Neuronal stem cell (in vitro differentiated cells): ENCODE data around the gene SLC6A11.

Experiments
- DNase-seq: peaks from one replicate; pipeline ENCODE4 v3.0.0-alpha.2; 2013; ENCODE audit warnings: low spot score
- H2AFZ ChIP-seq: one replicate; pipeline ENCODE4 v1.6.1; 2013; ENCODE audit warnings: mild to moderate bottlenecking, low read length, inconsistent platforms
- H2AK5ac ChIP-seq: 2 replicates; pipeline ENCODE4 v1.6.1; 2013; ENCODE audit warnings: low read depth, mild to moderate bottlenecking, inconsistent platforms, low read length, moderate library complexity, mixed read lengths
- H2BK120ac ChIP-seq: 2 replicates; pipeline ENCODE4 v1.6.1; 2013; ENCODE audit warnings: low read depth, mild to moderate bottlenecking, inconsistent platforms, low read length, moderate library complexity, mixed read lengths
- H2BK12ac ChIP-seq: one replicate; pipeline ENCODE4 v1.6.1; 2013; ENCODE audit warnings: low read length, inconsistent platforms
- H2BK15ac ChIP-seq: 2 replicates; pipeline ENCODE4 v1.6.1; 2013; ENCODE audit warnings: mild to moderate bottlenecking, low read length, inconsistent platforms, mixed read lengths
- H2BK5ac ChIP-seq: one replicate; pipeline ENCODE4 v1.6.1; 2013; ENCODE audit warnings: inconsistent platforms, mild to moderate bottlenecking, low read length, moderate library complexity
- H3K14ac ChIP-seq: one replicate; pipeline ENCODE4 v1.6.1; 2013; ENCODE audit warnings: low read length, inconsistent platforms
- H3K18ac ChIP-seq: 2 replicates; pipeline ENCODE4 v1.6.1; 2013; ENCODE audit warnings: low read length, inconsistent platforms
- H3K23ac ChIP-seq: 2 replicates; pipeline ENCODE4 v1.6.1; 2013; ENCODE audit warnings: low read depth, mild to moderate bottlenecking, mixed read lengths, low read length, inconsistent platforms; ENCODE audit not compliant: poor library complexity
- H3K27ac ChIP-seq: replicated peaks from 3 replicates; pipeline ENCODE4 v1.5.1; 2013; ENCODE audit warnings: low read length, inconsistent platforms
- H3K27me3 ChIP-seq, 3 experiments: 2 replicates each; pipeline ENCODE4 v1.6.1; 2013; ENCODE audit warnings: low read length in 3 of 3, mild to moderate bottlenecking in 2 of 3, inconsistent platforms in 1 of 3, low read depth in 1 of 3, mixed read lengths in 1 of 3, moderate library complexity in 1 of 3; ENCODE audit not compliant: control insufficient read depth in 3 of 3, insufficient read depth in 3 of 3
- H3K36me3 ChIP-seq, 2 donors: replicated peaks in 1 of 2; 2 replicates each; pipeline ENCODE4 v1.6.1; 2013; ENCODE audit warnings: low read length in 2 of 2; ENCODE audit not compliant: control insufficient read depth in 2 of 2, insufficient read depth in 2 of 2
- H3K4ac ChIP-seq: 2 replicates; pipeline ENCODE4 v1.6.1; 2013; ENCODE audit warnings: inconsistent platforms, mild to moderate bottlenecking, low read length, moderate library complexity
- H3K4me1 ChIP-seq, 2 donors: 1 replicate in 1 of 2; 2 replicates in 1 of 2; pipeline ENCODE4 v1.6.1; 2013; ENCODE audit warnings: low read length in 2 of 2, low read depth in 1 of 2; ENCODE audit not compliant: control insufficient read depth in 2 of 2, insufficient read depth in 1 of 2
- H3K4me2 ChIP-seq: one replicate; pipeline ENCODE4 v1.6.1; 2013; ENCODE audit warnings: mild to moderate bottlenecking, low read length, inconsistent platforms; ENCODE audit not compliant: insufficient read depth, poor library complexity, severe bottlenecking
- H3K4me3 ChIP-seq, 2 donors: 2 replicates each; pipeline ENCODE4 v1.5.1; 2013; ENCODE audit warnings: low read length in 2 of 2, mild to moderate bottlenecking in 2 of 2, inconsistent platforms in 1 of 2, moderate library complexity in 1 of 2
- H3K79me1 ChIP-seq: one replicate; pipeline ENCODE4 v1.6.1; 2013; ENCODE audit warnings: low read depth, mild to moderate bottlenecking, inconsistent platforms, low read length, moderate library complexity
- H3K9ac ChIP-seq: one replicate; pipeline ENCODE4 v1.6.1; 2013; ENCODE audit warnings: mild to moderate bottlenecking, low read depth, low read length, inconsistent platforms; ENCODE audit not compliant: poor library complexity
- H3K9me3 ChIP-seq, 2 donors: replicated peaks in 1 of 2; 2 replicates each; pipeline versions ENCODE3 to v1.6.1; 2013; ENCODE audit warnings: low read length in 2 of 2, mild to moderate bottlenecking in 2 of 2, inconsistent platforms in 1 of 2, low read depth in 1 of 2, mixed read lengths in 1 of 2, moderate library complexity in 1 of 2; ENCODE audit not compliant: control insufficient read depth in 2 of 2, insufficient read depth in 1 of 2
- H4K8ac ChIP-seq: one replicate; pipeline ENCODE4 v1.6.1; 2013; ENCODE audit warnings: low read depth, mild to moderate bottlenecking, inconsistent platforms, low read length, moderate library complexity
- H4K91ac ChIP-seq: one replicate; pipeline ENCODE4 v1.6.1; 2013; ENCODE audit warnings: low read length, low read depth, mild to moderate bottlenecking, inconsistent platforms; ENCODE audit not compliant: poor library complexity
- WGBS, 2 donors: extraction: QIAGEN DNeasy Blood & Tissue Kit; methylation state at CpG; one replicate each; pipeline ENCODE4 v1.1.7; 2013; ENCODE audit warnings: missing lambda C conversion rate in 2 of 2, mixed read lengths in 1 of 2; ENCODE audit not compliant: insufficient read length in 2 of 2, insufficient replicate concordance in 1 of 2; ENCODE audit errors: extremely low coverage in 2 of 2; 5-methylcytosine and 5-hydroxymethylcytosine counted together

Gene SLC6A11

GRCh38 chr3:10808130-10808735, 7.8 kb upstream of the SLC6A11 start:
- no peak overlapping the region for H3K14ac ChIP-seq
- H4K8ac ChIP-seq = no peak overlapping the region
- no peak overlapping the region for H2BK120ac ChIP-seq
- no peak overlapping the region for H2BK15ac ChIP-seq
- no peak overlapping the region for H2AK5ac ChIP-seq
- H3K23ac ChIP-seq = no peak overlapping the region
- H4K91ac ChIP-seq = no peak overlapping the region
- H3K4me2 ChIP-seq = no peak overlapping the region
- no peaks in the 10 kb centered on the region for H3K9me3 ChIP-seq
- H3K27me3 ChIP-seq = no peaks in the 10 kb centered on the region
- H3K4ac ChIP-seq = no peak overlapping the region
- H3K4me3 ChIP-seq = no peak overlapping the region
- no peak overlapping the region for H2AFZ ChIP-seq
- no peak overlapping the region for H2BK5ac ChIP-seq
- DNase-seq = no peak
- H3K18ac ChIP-seq = no peak overlapping the region
- WGBS, 2 donors = no CpG with 5 or more reads among the region's 1 CpG
- H3K79me1 ChIP-seq = no peaks in the 10 kb centered on the region
- no peaks in the 10 kb centered on the region for H3K36me3 ChIP-seq
- H3K4me1 ChIP-seq = no peaks in the 10 kb centered on the region
- no peak overlapping the region for H3K27ac ChIP-seq
- H2BK12ac ChIP-seq = no peak overlapping the region
- no peak overlapping the region for H3K9ac ChIP-seq

DNA sequence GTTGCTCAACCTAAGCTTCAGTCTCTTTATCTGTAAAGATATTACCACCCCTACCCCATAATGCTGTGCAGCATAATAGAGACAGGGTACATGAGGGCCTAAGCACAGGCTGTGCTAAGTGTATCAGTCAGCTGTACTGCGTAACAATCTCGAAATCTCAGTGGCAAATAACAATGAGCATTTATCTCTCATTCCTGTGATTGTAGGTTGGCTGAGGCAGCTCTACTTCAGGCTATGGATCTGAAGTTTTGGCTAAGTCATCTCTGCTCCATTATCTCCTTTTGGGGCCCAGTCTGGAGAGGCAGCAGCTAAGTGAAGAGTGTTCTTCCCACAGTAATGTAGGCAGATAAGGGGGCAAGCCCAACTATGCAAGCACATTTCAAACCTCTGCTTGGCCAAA, 7.1 kb upstream of the SLC6A11 start:
- Histone ChIP-seq H4K8ac (no peak overlapping the region), H3K27me3 (no peaks in the 10 kb centered on the region), H3K9me3 (no peaks in the 10 kb centered on the region), H3K4me3 (no peak overlapping the region), H4K91ac (no peak overlapping the region), H2BK5ac (no peak overlapping the region), H2AK5ac (no peak overlapping the region), H2AFZ (no peak overlapping the region), H3K14ac (no peak overlapping the region), H3K18ac (no peak overlapping the region), H3K4me1 (no peaks in the 10 kb centered on the region), H3K79me1 (no peaks in the 10 kb centered on the region), H3K36me3 (no peaks in the 10 kb centered on the region), H2BK120ac (no peak overlapping the region), H3K9ac (no peak overlapping the region), H3K23ac (no peak overlapping the region), H2BK15ac (no peak overlapping the region), H3K4me2 (no peak overlapping the region), H3K4ac (no peak overlapping the region), H2BK12ac (no peak overlapping the region), H3K27ac (no peak overlapping the region)
- DNase-seq = no peak
- WGBS, 2 donors = no CpG with 5 or more reads among the region's 2 CpGs

GRCh38 chr3:10810376-10810775, 5.7 kb upstream of the SLC6A11 start:
- Histone ChIP-seq H2AFZ (no peak overlapping the region), H3K27ac (no peak overlapping the region), H2BK15ac (no peak overlapping the region), H3K9me3 (no peaks in the 10 kb centered on the region), H3K9ac (no peak overlapping the region), H3K18ac (no peak overlapping the region), H2BK120ac (no peak overlapping the region), H3K79me1 (no peaks in the 10 kb centered on the region), H3K36me3 (no peaks in the 10 kb centered on the region), H3K23ac (no peak overlapping the region), H3K4me1 (no peaks in the 10 kb centered on the region), H3K4ac (no peak overlapping the region), H3K27me3 (peaks cover 0 to 13% (median 5%) of the 10 kb centered on the region in 3 experiments), H2BK5ac (no peak overlapping the region), H4K8ac (no peak overlapping the region), H3K14ac (no peak overlapping the region), H3K4me3 (no peak overlapping the region), H3K4me2 (no peak overlapping the region), H4K91ac (no peak overlapping the region), H2AK5ac (no peak overlapping the region), H2BK12ac (no peak overlapping the region)
- DNase-seq = no peak
- no CpG with 5 or more reads among the region's 3 CpGs for WGBS, 2 donors

GRCh38 chr3:10813425-10813824, 2.6 kb upstream of the SLC6A11 start:
- H2BK120ac ChIP-seq = no peak overlapping the region
- no peak overlapping the region for H2BK5ac ChIP-seq
- no peak overlapping the region for H3K4me2 ChIP-seq
- H3K79me1 ChIP-seq = no peaks in the 10 kb centered on the region
- H3K23ac ChIP-seq = no peak overlapping the region
- DNase-seq = no peak
- no peak overlapping the region for H3K18ac ChIP-seq
- H3K9ac ChIP-seq = no peak overlapping the region
- no peak overlapping the region for H2AK5ac ChIP-seq
- no peak overlapping the region for H2BK15ac ChIP-seq
- H3K4me3 ChIP-seq = no peak overlapping the region
- no peak overlapping the region for H3K27ac ChIP-seq
- no peak overlapping the region for H4K91ac ChIP-seq
- no peak overlapping the region for H2BK12ac ChIP-seq
- H3K4me1 ChIP-seq = peaks cover 0 to 3% of the 10 kb centered on the region in 2 donors
- no peaks in the 10 kb centered on the region for H3K9me3 ChIP-seq
- no peak overlapping the region for H4K8ac ChIP-seq
- H3K4ac ChIP-seq = no peak overlapping the region
- whole genome bisulfite sequencing, 2 donors = no CpG with 5 or more reads among the region's 1 CpG
- no peaks in the 10 kb centered on the region for H3K36me3 ChIP-seq
- no peak overlapping the region for H3K14ac ChIP-seq
- H2AFZ ChIP-seq = no peak overlapping the region
- peaks cover 2 to 43% (median 27%) of the 10 kb centered on the region in 3 experiments for H3K27me3 ChIP-seq
